IMR-90 (cell line): ENCODE data around the gene ITGA4. TPM values are rescaled to one million over a fixed set of nuclear protein-coding genes. Genes with fewer than 3 reads are reported as not detected.

Experiments used
- ATAC-seq: fragments of 200-7000 bp; cut with Tn5 transposase; 2 replicates; pipeline ENCODE4 v1.9.1; 2020; ENCODE audit warnings: low read depth, mild to moderate bottlenecking, moderate library complexity
- BruUV-seq: library from RNA; stranded (reverse); fragments of 400-500 nt; replicated peaks from 2 replicates; lab custom pipeline; 2021; lab: Mats Ljungman, UMichigan
- CTCF ChIA-PET: fragments of 300-600 bp; formaldehyde crosslinking; extraction: SDS; loops from one replicate; lab custom pipeline; 2021; ENCODE audit warnings: antibody characterized with exemption; lab: Yijun Ruan, JAX
- POLR2A ChIA-PET: fragments of 300-600 bp; sonication (Branson Sonifier 250); formaldehyde crosslinking; loops from one replicate; lab custom pipeline; 2022; ENCODE audit warnings: antibody characterized with exemption; ENCODE audit not compliant: unreplicated experiment; lab: Charles Lee
- DNase-seq: peaks from one replicate; pipeline ENCODE4 v3.0.0; 2013
- H2AFZ ChIP-seq: replicated peaks from 2 replicates; pipeline ENCODE3; 2013; ENCODE audit warnings: low read length, mild to moderate bottlenecking; ENCODE audit not compliant: poor library complexity
- H2AK5ac ChIP-seq: 2 replicates; pipeline ENCODE4 v1.6.1; 2013; ENCODE audit warnings: low read depth, low read length, inconsistent platforms
- H2AK9ac ChIP-seq: replicated peaks from 2 replicates; pipeline ENCODE3; 2013; ENCODE audit warnings: mild to moderate bottlenecking, low read depth, low read length, moderate library complexity; ENCODE audit not compliant: poor library complexity
- H2BK120ac ChIP-seq: 2 replicates; pipeline ENCODE4 v1.6.1; 2013; ENCODE audit warnings: low read depth, low read length, inconsistent platforms
- H2BK15ac ChIP-seq: 3 replicates; pipeline ENCODE4 v1.6.1; 2013; ENCODE audit warnings: low read depth, low read length, inconsistent platforms
- H2BK20ac ChIP-seq: 2 replicates; pipeline ENCODE4 v1.6.1; 2013; ENCODE audit warnings: low read depth, mild to moderate bottlenecking, inconsistent platforms, low read length, moderate library complexity
- H2BK5ac ChIP-seq: 2 replicates; pipeline ENCODE4 v1.6.1; 2013; ENCODE audit warnings: mild to moderate bottlenecking, low read depth, low read length, inconsistent platforms; ENCODE audit not compliant: poor library complexity, severe bottlenecking
- H3K14ac ChIP-seq: replicated peaks from 2 replicates; pipeline ENCODE4 v1.6.1; 2013; ENCODE audit warnings: low read depth, low read length, inconsistent platforms
- H3K18ac ChIP-seq: 2 replicates; pipeline ENCODE4 v1.6.1; 2013; ENCODE audit warnings: low read depth, low read length, control low read depth
- H3K23ac ChIP-seq: 2 replicates; pipeline ENCODE4 v1.6.1; 2013; ENCODE audit warnings: low read depth, low read length, inconsistent platforms
- H3K27ac ChIP-seq: 2 replicates; pipeline ENCODE4 v1.5.1; 2013; ENCODE audit warnings: mild to moderate bottlenecking, control low read depth, low read length; ENCODE audit not compliant: insufficient read depth
- H3K27me3 ChIP-seq: 2 replicates; pipeline ENCODE4 v1.6.1; 2013; ENCODE audit warnings: low read length; ENCODE audit not compliant: control insufficient read depth, insufficient read depth
- H3K36me3 ChIP-seq: 2 replicates; pipeline ENCODE4 v1.6.1; 2013; ENCODE audit warnings: low read length, mixed read lengths; ENCODE audit not compliant: control insufficient read depth, insufficient read depth
- H3K4ac ChIP-seq: 2 replicates; pipeline ENCODE4 v1.6.1; 2013; ENCODE audit warnings: low read depth, low read length, inconsistent platforms
- H3K4me1 ChIP-seq: 2 replicates; pipeline ENCODE4 v1.6.1; 2013; ENCODE audit warnings: low read length, mixed read lengths; ENCODE audit not compliant: control insufficient read depth, insufficient read depth
- H3K4me2 ChIP-seq: 2 replicates; pipeline ENCODE4 v1.6.1; 2013; ENCODE audit warnings: low read depth, mild to moderate bottlenecking, control low read depth, low read length, moderate library complexity
- H3K4me3 ChIP-seq: 2 replicates; pipeline ENCODE4 v1.5.1; 2013; ENCODE audit warnings: low read depth, mild to moderate bottlenecking, control low read depth, low read length, moderate library complexity; ENCODE audit not compliant: insufficient read depth
- H3K56ac ChIP-seq: 2 replicates; pipeline ENCODE4 v1.6.1; 2013; ENCODE audit warnings: low read length, inconsistent platforms; ENCODE audit not compliant: insufficient read depth; ENCODE audit errors: extremely low read depth
- H3K79me1 ChIP-seq, 2 experiments: 2 replicates each; pipeline ENCODE4 v1.6.1; 2013; ENCODE audit warnings: low read length in 2 of 2, inconsistent platforms in 1 of 2, low read depth in 1 of 2
- H3K9ac ChIP-seq: 2 replicates; pipeline ENCODE4 v1.6.1; 2013; ENCODE audit warnings: low read depth, low read length, control low read depth
- H3K9me1 ChIP-seq: 2 replicates; pipeline ENCODE4 v1.6.1; 2013; ENCODE audit warnings: low read length, inconsistent platforms; ENCODE audit not compliant: insufficient read depth
- H3K9me3 ChIP-seq: 2 replicates; pipeline ENCODE4 v1.6.1; 2013; ENCODE audit warnings: low read length; ENCODE audit not compliant: control insufficient read depth, insufficient read depth
- H4K20me1 ChIP-seq: 2 replicates; pipeline ENCODE4 v1.6.1; 2013; ENCODE audit warnings: low read length, inconsistent platforms; ENCODE audit not compliant: insufficient read depth
- H4K5ac ChIP-seq: 2 replicates; pipeline ENCODE4 v1.6.1; 2013; ENCODE audit warnings: mild to moderate bottlenecking, low read depth, low read length, control low read depth
- H4K8ac ChIP-seq, 2 experiments: 2 replicates each; pipeline ENCODE4 v1.6.1; 2013; ENCODE audit warnings: low read depth in 2 of 2, low read length in 2 of 2, control low read depth in 1 of 2, inconsistent platforms in 1 of 2
- H4K91ac ChIP-seq: 2 replicates; pipeline ENCODE4 v1.6.1; 2013; ENCODE audit warnings: low read depth, low read length, inconsistent platforms; ENCODE audit not compliant: insufficient read depth
- BHLHE40 ChIP-seq: fragments of 150-350 bp; IDR thresholded peaks from 2 replicates; pipeline ENCODE4 v1.6.1; 2016; ENCODE audit warnings: mild to moderate bottlenecking, low read depth, low read length
- CEBPB ChIP-seq: IDR thresholded peaks from 2 replicates; pipeline ENCODE4 v1.6.1; 2012; ENCODE audit warnings: low read depth, low read length, improper control_type of control experiment
- CHD1 ChIP-seq: IDR thresholded peaks from 2 replicates; pipeline ENCODE4 v1.6.1; 2012; ENCODE audit warnings: low read depth, low read length, improper control_type of control experiment
- NFE2L2 ChIP-seq: fragments of 150-350 bp; IDR thresholded peaks from 2 replicates; pipeline ENCODE4 v1.6.1; 2016; ENCODE audit warnings: low read depth, mild to moderate bottlenecking, low read length
- RCOR1 ChIP-seq: IDR thresholded peaks from 2 replicates; pipeline ENCODE4 v1.6.1; 2012; ENCODE audit warnings: mild to moderate bottlenecking, low read length, improper control_type of control experiment; ENCODE audit not compliant: insufficient replicate concordance
- RFX5 ChIP-seq: IDR thresholded peaks from 2 replicates; pipeline ENCODE4 v1.8.0; 2012; ENCODE audit warnings: low read depth, mild to moderate bottlenecking, low read length, moderate library complexity
- SMC3 ChIP-seq: fragments of 150-350 bp; IDR thresholded peaks from 2 replicates; pipeline ENCODE4 v1.6.1; 2016; ENCODE audit warnings: low read depth, mild to moderate bottlenecking, antibody characterized with exemption, low read length, moderate library complexity
- WGBS, 2 experiments: methylation state at CpG; one replicate each; pipeline versions ENCODE4 v1.1.5 to v1.1.7; 2013; ENCODE audit warnings: missing lambda C conversion rate in 2 of 2; ENCODE audit not compliant: insufficient read length in 1 of 2; ENCODE audit errors: extremely low coverage in 2 of 2; 5-methylcytosine and 5-hydroxymethylcytosine counted together
- dilution Hi-C: fragments of 300-500 bp; cut with HindIII; formaldehyde crosslinking; loops from one replicate; pipeline ENCODE4 v1.14.3; 2018; ENCODE audit warnings: low sequenced_read_pairs; ENCODE audit not compliant: unreplicated experiment
- in situ Hi-C: fragments of 300-500 bp; cut with MboI; formaldehyde crosslinking; loops from 3 replicates; pipeline ENCODE4 v1.14.3; 2019; ENCODE audit warnings: low sequenced_read_pairs, inconsistent platforms, mixed read lengths
- intact Hi-C: fragments of 100-400 bp; cut with micrococcal nuclease; formaldehyde crosslinking; loops from 2 replicates; pipeline ENCODE4 v1.10.0; 2022
- polyA plus RNA-seq, 3 experiments: library from polyadenylated mRNA; depleted of rRNA; stranded (reverse); fragments of >200 nt; gene quantifications; 2 replicates each; pipeline ENCODE4 v1.2.3, GENCODE V29; 2012; ENCODE audit warnings: low replicate concordance in 1 of 3
- total RNA-seq: library from RNA; depleted of rRNA; stranded (reverse); fragments of >200 nt; gene quantifications from 2 replicates; pipeline ENCODE4 v1.2.3, GENCODE V29; 2012
- TF ChIP-seq, protein P1 (sequence below): fragments of 150-350 bp; IDR thresholded peaks from 2 replicates; pipeline ENCODE4 v1.6.1; 2016; ENCODE audit warnings: low read depth, mild to moderate bottlenecking, low read length, moderate library complexity, borderline replicate concordance

Gene ITGA4
- total and polyA plus RNA-seq, 2 of the 4 experiments (the other 2 are of a cell fraction), result 6.9 to 13.6 TPM

DNA sequence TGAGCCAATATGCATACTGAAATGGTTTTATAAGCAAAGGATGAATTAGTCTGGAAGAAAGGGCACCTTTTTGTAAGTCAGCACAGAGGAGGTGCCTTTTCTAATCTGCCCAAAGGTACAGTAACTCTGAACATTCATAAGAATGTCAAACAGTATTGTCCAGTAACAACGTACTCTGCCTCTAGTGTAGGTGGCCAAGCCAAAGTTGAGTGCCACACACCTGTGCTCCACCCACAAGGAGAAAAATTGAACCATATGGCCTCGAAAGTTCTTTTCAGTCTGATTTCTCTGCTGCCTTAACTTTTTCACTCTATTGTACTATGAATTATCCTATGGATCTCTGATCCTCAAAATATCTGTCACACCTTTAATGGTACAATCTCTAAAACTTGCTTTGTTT is 112.9 kb downstream of the ITGA4 start:
- H3K4me3 ChIP-seq, result no peak overlapping the region
- POLR2A ChIA-PET, result no interaction called here
- no peak overlapping the region for H2BK120ac ChIP-seq
- DNase-seq (no peak), ATAC-seq (no peak)
- no peak overlapping the region for H2AK9ac ChIP-seq
- no peak overlapping the region for H4K8ac ChIP-seq
- no CpG with 5 or more reads among the region's 2 CpGs for WGBS, 2 experiments
- H4K91ac ChIP-seq, result no peak overlapping the region
- BruUV-seq, result no TSS peak
- no peaks in the 10 kb centered on the region for H3K36me3 ChIP-seq
- no peak overlapping the region for H3K27ac ChIP-seq
- no peaks in the 10 kb centered on the region for H4K20me1 ChIP-seq
- H3K23ac ChIP-seq, result no peak overlapping the region
- H3K4me2 ChIP-seq, result no peak overlapping the region
- H3K9me1 ChIP-seq, result no peaks in the 10 kb centered on the region
- no peak overlapping the region for H2BK15ac ChIP-seq
- no peak overlapping the region for H2BK20ac ChIP-seq
- H3K56ac ChIP-seq, result no peak overlapping the region
- H3K4me1 ChIP-seq, result no peaks in the 10 kb centered on the region
- no peak overlapping the region for H2AFZ ChIP-seq
- H3K18ac ChIP-seq, result no peak overlapping the region
- H3K9ac ChIP-seq, result no peak overlapping the region
- no peaks in the 10 kb centered on the region for H3K9me3 ChIP-seq
- intact Hi-C loops (no loop called here), dilution Hi-C loops (no loop called here), in situ Hi-C loops (no loop called here)
- H3K27me3 ChIP-seq, result no peaks in the 10 kb centered on the region; the same call in none of the 2 replicates
- no peak overlapping the region for H3K14ac ChIP-seq
- TF ChIP-seq BHLHE40, result no peak
- no peak for TF ChIP-seq SMC3
- no peak for TF ChIP-seq RCOR1
- TF ChIP-seq NFE2L2, result no peak
- no peak for TF ChIP-seq CEBPB
- no peak for TF ChIP-seq RFX5
- TF ChIP-seq CHD1, result no peak
- TF ChIP-seq, protein P1, sequence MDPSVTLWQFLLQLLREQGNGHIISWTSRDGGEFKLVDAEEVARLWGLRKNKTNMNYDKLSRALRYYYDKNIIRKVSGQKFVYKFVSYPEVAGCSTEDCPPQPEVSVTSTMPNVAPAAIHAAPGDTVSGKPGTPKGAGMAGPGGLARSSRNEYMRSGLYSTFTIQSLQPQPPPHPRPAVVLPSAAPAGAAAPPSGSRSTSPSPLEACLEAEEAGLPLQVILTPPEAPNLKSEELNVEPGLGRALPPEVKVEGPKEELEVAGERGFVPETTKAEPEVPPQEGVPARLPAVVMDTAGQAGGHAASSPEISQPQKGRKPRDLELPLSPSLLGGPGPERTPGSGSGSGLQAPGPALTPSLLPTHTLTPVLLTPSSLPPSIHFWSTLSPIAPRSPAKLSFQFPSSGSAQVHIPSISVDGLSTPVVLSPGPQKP, result no peak
- no peak overlapping the region for H4K5ac ChIP-seq
- H2AK5ac ChIP-seq, result no peak overlapping the region
- no peaks in the 10 kb centered on the region for H3K79me1 ChIP-seq
- no peak overlapping the region for H3K4ac ChIP-seq
- no peak overlapping the region for H2BK5ac ChIP-seq
- CTCF ChIA-PET, result interaction anchor here (1.1 kb wide), 1 partner anchor 465 kb away, joined by 5 read pairs; no protein-coding TSS in a partner anchor
